DMS53 (cell line): Measurements from ENCODE around the gene ITK.
"Not testable (repeated sequence)": the region's sequence is repeated elsewhere in the genome, so short reads cannot be mapped to it uniquely, and the experiment has no call there.

Experiments
- DNase-seq: peaks from one replicate; lab custom pipeline; 2025; lab: John Stamatoyannopoulos, UW

ITK gene

GRCh38 chr5:157212307-157212706 lies 31.7 kb downstream of the ITK start:
- no peak for DNase-seq

DNA sequence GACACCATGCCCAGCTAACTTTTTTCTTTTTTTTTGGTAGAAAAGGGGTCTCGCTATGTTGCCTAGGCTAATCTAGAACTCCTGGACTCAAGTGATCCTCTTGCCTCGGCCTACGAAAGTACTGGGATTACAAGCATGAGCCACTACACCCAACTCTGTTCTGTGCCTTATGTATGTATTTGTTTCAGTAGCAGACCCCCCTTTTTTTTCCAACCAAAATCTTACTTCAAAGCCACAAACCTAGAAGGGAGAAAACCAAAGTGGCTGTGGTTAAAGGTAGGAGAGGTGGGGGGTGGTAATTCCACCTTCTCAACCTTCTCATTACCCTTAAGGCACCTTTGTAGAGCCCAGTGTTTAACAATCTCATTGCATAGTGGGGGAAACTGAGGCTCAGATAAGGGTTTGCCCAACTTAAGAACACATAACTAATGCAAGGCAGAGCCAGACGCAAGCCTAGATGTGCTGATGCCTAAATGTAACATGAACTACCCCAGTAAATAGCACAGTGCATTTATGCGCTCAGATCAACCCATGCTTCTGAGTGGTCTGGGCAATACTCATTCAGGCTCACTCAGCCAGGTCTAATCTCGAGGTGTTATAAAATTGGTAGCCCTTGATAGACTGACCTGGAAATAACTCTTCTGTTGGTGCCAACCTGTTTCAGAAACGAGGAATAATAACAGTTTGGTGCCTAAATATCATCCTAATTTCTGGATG lies 33.0 kb downstream of the ITK start:
- no peak for DNase-seq

DNA sequence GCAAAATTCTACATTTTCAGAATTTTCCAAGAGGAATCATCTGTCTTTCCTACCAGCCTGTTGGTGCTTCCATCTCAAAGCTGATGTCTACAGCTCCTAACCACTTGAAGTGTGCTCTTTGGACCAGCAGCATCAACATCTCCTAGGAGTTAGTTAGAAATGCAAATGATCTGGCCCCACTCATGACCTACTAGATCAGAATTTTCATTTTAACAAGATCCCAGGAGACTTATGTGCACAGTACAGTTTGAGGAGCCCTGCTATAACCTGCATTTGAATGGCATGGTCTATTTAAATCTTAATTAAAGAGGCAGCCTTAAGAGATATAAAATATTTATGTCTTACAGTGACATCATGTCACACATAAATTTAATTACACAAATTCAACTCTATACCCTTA lies 33.8 kb downstream of the ITK start:
- DNase-seq: no peak

- no peak for DNase-seq
These were observed 34.3 kb downstream of the ITK start for GRCh38 chr5:157214861-157215513.

GRCh38 chr5:157215514-157216167 lies 35.0 kb downstream of the ITK start:
- DNase-seq: no peak

GRCh38 chr5:157216391-157217142 lies 35.9 kb downstream of the ITK start:
- DNase-seq: no peak

- DNase-seq: no peak
These were observed 36.8 kb downstream of the ITK start for GRCh38 chr5:157217289-157218024.

GRCh38 chr5:157219491-157220271 lies 39.0 kb downstream of the ITK start:
- DNase-seq: no peak

GRCh38 chr5:157221959-157222358 lies 41.3 kb downstream of the ITK start:
- no peak for DNase-seq

DNA sequence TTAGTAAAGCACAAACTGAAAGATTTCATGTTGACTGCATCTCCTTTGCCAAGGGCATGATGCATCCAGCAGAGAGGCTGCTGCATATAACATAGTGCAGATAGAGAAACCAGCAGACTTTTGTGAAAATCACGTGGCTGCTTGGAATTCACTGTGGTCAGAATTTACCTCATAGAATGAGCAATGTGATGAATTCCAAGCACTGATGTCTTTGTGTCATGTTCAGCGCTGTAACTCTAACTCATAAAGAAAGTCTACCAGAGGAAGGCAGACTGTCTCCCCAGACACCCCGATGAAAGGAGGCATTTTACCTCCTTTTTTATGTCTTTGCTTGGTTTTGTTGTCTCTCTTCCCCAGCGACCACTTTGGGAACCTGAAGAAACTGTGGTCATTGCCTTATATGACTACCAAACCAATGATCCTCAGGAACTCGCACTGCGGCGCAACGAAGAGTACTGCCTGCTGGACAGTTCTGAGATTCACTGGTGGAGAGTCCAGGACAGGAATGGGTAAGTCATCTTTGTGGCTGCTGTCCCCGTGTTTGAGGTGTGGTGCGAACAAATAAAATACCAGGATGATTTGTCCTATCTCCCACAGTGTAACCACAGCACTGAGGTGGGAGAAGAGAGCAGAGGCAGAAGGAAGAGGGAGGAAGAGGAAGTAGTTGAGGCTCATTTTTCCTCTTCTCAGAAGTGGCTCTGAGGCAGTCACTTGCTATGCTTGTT lies 42.0 kb downstream of the ITK start:
- no peak for DNase-seq

DNA sequence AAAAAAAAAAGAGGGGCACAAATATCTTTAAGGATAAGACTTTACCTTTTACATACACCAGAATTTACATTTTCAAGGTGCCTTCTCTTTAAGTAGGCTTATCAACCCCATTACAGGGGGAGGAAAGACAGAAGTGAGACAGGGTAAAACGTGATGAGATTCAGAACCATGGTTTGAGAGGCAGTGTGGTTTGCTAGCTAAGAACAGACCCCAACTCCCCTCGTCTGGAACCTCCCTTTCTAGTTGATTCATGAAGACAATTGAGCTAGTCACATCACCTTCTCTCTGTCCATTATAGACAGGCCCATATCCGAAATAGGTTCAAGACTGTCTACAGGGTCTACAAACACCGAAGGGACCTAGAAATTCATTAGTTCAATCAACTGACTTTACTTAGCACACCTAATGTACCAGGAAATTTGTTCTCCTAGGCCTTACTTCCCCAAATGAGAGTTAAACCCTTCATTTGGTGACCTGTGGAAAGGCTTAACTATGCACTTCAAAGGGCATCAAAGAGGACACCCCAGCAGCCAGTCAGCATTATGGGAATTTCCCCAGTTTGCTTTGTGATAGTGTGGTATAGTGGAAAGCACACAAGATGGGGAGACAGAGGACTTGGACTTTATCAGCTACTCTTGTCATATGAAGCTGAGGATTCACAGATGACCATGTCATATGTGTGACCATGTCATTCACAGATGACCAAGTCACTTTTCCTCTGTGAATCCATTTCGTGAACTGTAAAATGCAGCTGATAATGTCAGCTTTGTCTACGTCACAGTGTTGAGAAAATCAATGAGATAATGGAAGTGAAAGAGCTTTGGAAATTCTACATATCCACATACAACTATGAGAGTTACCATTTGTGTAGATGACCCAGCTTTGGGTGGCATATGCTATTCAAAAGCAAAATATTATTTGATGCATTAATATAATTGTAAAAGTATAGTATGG lies 45.1 kb downstream of the ITK start:
- DNase-seq: no peak

DNA sequence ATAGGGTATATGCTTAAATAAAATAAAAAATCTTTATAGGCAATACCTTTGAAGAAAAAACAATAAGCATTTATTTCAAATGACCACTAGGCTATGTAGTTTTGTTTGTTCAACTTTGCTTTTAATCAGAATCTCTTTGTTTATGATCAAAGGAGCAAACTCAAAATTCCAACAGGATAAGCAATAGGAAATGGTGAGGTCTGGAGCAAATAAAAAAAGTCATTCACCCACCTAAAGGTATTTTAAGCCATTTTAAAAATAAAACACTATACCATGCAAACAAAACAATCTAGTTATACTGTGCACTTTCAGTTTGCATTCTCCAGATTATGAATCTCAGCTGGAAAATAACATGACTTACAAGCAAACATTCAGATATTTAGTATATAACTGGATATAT lies 50.0 kb downstream of the ITK start:
- DNase-seq: no peak

- no peak for DNase-seq
These were observed 52.1 kb downstream of the ITK start for GRCh38 chr5:157232706-157233105.

DNA sequence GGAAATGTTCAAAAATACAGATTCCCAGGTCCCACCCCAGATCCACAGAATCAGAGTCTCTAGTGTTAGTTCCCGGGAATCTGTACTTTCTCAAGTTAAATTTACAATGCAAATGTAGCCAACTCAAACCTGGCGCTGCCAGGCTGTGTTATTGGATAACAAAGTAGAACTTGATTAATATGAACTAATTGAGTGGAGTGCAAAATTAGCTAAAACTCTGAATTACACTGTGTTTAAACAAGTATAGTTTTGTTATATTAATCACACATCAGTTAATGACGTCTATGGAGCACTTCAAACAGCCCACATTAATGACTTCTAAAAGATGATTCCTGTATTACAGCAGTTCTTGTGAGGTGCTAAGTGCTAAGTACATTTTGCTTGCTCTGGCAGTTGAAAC lies 52.9 kb downstream of the ITK start:
- DNase-seq: no peak

- DNase-seq: no peak
These were observed 55.8 kb downstream of the ITK start for GRCh38 chr5:157236423-157236822.

DNA sequence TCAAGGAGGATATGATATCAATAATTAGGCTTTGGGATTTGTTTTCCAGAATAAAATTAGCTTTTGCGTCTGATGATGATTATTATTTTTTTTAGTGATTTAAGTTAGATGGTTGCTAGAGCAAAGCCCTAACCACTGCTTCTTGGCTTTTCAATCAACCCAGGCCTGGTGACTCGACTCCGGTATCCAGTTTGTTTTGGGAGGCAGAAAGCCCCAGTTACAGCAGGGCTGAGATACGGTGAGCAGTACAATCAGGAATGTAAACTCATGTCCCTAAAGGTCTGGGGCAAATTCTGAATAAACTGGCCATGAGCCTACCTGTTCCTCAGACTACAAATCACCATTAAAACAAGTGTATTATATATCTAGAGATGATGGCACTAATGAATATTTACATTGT lies 60.8 kb downstream of the ITK start:
- no peak for DNase-seq

DNA sequence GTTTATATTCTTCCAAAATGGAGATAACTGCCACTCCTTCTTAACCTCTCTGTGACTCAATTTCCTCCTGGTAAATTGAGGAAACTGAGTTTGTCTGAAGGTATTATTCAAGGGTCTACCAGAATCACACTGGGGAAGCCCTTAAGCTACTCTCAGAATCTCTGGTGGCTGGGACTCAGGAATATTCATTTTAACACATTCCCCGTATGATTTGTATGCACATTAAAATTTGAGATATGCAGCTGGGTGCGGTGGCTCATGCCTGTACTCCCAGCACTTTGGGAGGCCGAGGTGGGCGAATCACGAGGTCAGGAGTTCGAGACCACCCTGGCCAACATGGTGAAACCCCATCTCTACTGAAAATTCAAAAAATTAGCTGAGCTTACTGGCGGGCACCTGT lies 64.1 kb downstream of the ITK start:
- DNase-seq: not testable (repeated sequence)

GRCh38 chr5:157245476-157245875 lies 64.8 kb downstream of the ITK start:
- DNase-seq: peak; percentile 73

GRCh38 chr5:157245886-157246285 lies 65.2 kb downstream of the ITK start:
- DNase-seq: peak; percentile 35
